B cell (primary cell): ENCODE measurements around the gene PRDM10.
"Not testable (repeated sequence)": the region's sequence is repeated elsewhere in the genome, so short reads cannot be mapped to it uniquely, and the experiment has no call there.

Source experiments
- CTCF ChIP-seq: fragments of 200-600 bp; IDR thresholded peaks from one replicate; pipeline ENCODE4 v1.8.0; 2022; ENCODE audit warnings: antibody characterized with exemption, mild to moderate bottlenecking
- EZH2 ChIP-seq: IDR thresholded peaks from 2 replicates; pipeline ENCODE4 v1.6.1; 2012; ENCODE audit warnings: borderline replicate concordance, low read depth, mild to moderate bottlenecking, moderate library complexity, low read length; ENCODE audit not compliant: insufficient read depth, poor library complexity, severe bottlenecking

GRCh38 chr11:130015846-130016245 lies 13.2 kb upstream of the PRDM10 start:
- not testable (repeated sequence) for TF ChIP-seq CTCF, EZH2
